HEK293 (cell line): ENCODE data around the gene PSMD12.
A peak's percentile ranks its signal among the peaks of the same experiment; 100 is the strongest.

Source experiments
- GLIS2 ChIP-seq: fragments of 450-650 bp; formaldehyde crosslinking; IDR thresholded peaks from 2 replicates; pipeline ENCODE4 v1.5.1; 2016; ENCODE audit warnings: missing biosample characterization, missing genetic modification characterization
- MEIS1 ChIP-seq: sonication (generic); formaldehyde crosslinking; IDR thresholded peaks from 2 replicates; pipeline ENCODE4 v1.8.1; 2022; ENCODE audit warnings: missing genetic modification reagents, mild to moderate bottlenecking, borderline replicate concordance
- PRDM10 ChIP-seq: fragments of 450-650 bp; formaldehyde crosslinking; IDR thresholded peaks from 2 replicates; pipeline ENCODE4 v1.5.1; 2016; ENCODE audit warnings: missing biosample characterization, missing genetic modification characterization
- REST ChIP-seq: fragments of 450-650 bp; formaldehyde crosslinking; IDR thresholded peaks from 2 replicates; pipeline ENCODE4 v1.5.1; 2016; ENCODE audit warnings: missing biosample characterization, missing genetic modification characterization
- SCRT2 ChIP-seq: fragments of 450-650 bp; formaldehyde crosslinking; IDR thresholded peaks from 2 replicates; pipeline ENCODE4 v1.5.1; 2016; ENCODE audit warnings: missing biosample characterization, missing genetic modification characterization
- SP2 ChIP-seq: fragments of 450-650 bp; formaldehyde crosslinking; IDR thresholded peaks from 2 replicates; pipeline ENCODE4 v1.5.1; 2016; ENCODE audit warnings: missing biosample characterization, missing genetic modification characterization
- TSHZ1 ChIP-seq: fragments of 450-650 bp; formaldehyde crosslinking; IDR thresholded peaks from 2 replicates; pipeline ENCODE4 v1.5.1; 2016; ENCODE audit warnings: missing biosample characterization, missing genetic modification characterization, borderline replicate concordance
- ZBTB11 ChIP-seq: fragments of 450-650 bp; formaldehyde crosslinking; conservative IDR thresholded peaks from 2 replicates; pipeline ENCODE4 v1.5.1; 2016; ENCODE audit warnings: low read depth, missing biosample characterization, missing genetic modification characterization
- ZBTB20 ChIP-seq: fragments of 450-650 bp; formaldehyde crosslinking; IDR thresholded peaks from 2 replicates; pipeline ENCODE4 v1.5.1; 2016; ENCODE audit warnings: missing biosample characterization, missing genetic modification characterization
- ZBTB48 ChIP-seq: fragments of 450-650 bp; formaldehyde crosslinking; IDR thresholded peaks from 2 replicates; pipeline ENCODE4 v1.5.1; 2016; ENCODE audit warnings: missing biosample characterization, missing genetic modification characterization
- ZEB2 ChIP-seq: fragments of 450-650 bp; formaldehyde crosslinking; IDR thresholded peaks from 2 replicates; pipeline ENCODE4 v1.5.1; 2016; ENCODE audit warnings: missing biosample characterization, missing genetic modification characterization
- ZNF169 ChIP-seq: fragments of 450-650 bp; formaldehyde crosslinking; IDR thresholded peaks from 2 replicates; pipeline ENCODE4 v1.5.1; 2016; ENCODE audit warnings: missing biosample characterization, missing genetic modification characterization
- ZNF18 ChIP-seq: fragments of 450-650 bp; formaldehyde crosslinking; IDR thresholded peaks from 2 replicates; pipeline ENCODE4 v1.5.1; 2016; ENCODE audit warnings: missing biosample characterization, missing genetic modification characterization
- ZNF2 ChIP-seq: fragments of 450-650 bp; formaldehyde crosslinking; IDR thresholded peaks from 2 replicates; pipeline ENCODE4 v1.5.1; 2016; ENCODE audit warnings: missing biosample characterization, missing genetic modification characterization
- ZNF239 ChIP-seq: fragments of 450-650 bp; formaldehyde crosslinking; IDR thresholded peaks from 2 replicates; pipeline ENCODE4 v1.5.1; 2016; ENCODE audit warnings: missing biosample characterization, missing genetic modification characterization
- ZNF266 ChIP-seq: fragments of 450-650 bp; formaldehyde crosslinking; IDR thresholded peaks from 2 replicates; pipeline ENCODE4 v1.5.1; 2016; ENCODE audit warnings: missing biosample characterization, missing genetic modification characterization, low read depth
- ZNF416 ChIP-seq: fragments of 450-650 bp; formaldehyde crosslinking; IDR thresholded peaks from 2 replicates; pipeline ENCODE4 v1.5.1; 2016; ENCODE audit warnings: missing biosample characterization, missing genetic modification characterization
- ZNF510 ChIP-seq: fragments of 450-650 bp; formaldehyde crosslinking; IDR thresholded peaks from 2 replicates; pipeline ENCODE4 v1.5.1; 2018; ENCODE audit warnings: mild to moderate bottlenecking, missing genetic modification characterization, missing biosample characterization; ENCODE audit not compliant: insufficient replicate concordance
- ZNF561 ChIP-seq: fragments of 450-650 bp; IDR thresholded peaks from 2 replicates; pipeline ENCODE4 v1.5.1; 2018; ENCODE audit warnings: missing biosample characterization, missing genetic modification characterization, borderline replicate concordance
- ZNF596 ChIP-seq: fragments of 450-650 bp; IDR thresholded peaks from 2 replicates; pipeline ENCODE4 v1.5.0; 2018; ENCODE audit warnings: missing biosample characterization, mild to moderate bottlenecking, missing genetic modification characterization, moderate library complexity
- ZSCAN23 ChIP-seq: fragments of 450-650 bp; formaldehyde crosslinking; IDR thresholded peaks from 2 replicates; pipeline ENCODE4 v1.5.1; 2016; ENCODE audit warnings: missing biosample characterization, missing genetic modification characterization
- ZXDB ChIP-seq: fragments of 450-650 bp; formaldehyde crosslinking; IDR thresholded peaks from 2 replicates; pipeline ENCODE4 v1.5.1; 2016; ENCODE audit warnings: missing biosample characterization, missing genetic modification characterization

Gene PSMD12

GRCh38 chr17:67377488-67378453 is 11.4 kb upstream of the PSMD12 start (continued):
- no peak for TF ChIP-seq TSHZ1 (tag by site-specific recombination)
- no peak for TF ChIP-seq SCRT2 (tag by site-specific recombination)
- peak; percentile 11; the same call in 1 of the 2 replicates for TF ChIP-seq ZNF561 (tag by site-specific recombination)
- no peak for TF ChIP-seq ZNF266
- peak; percentile 95 for TF ChIP-seq PRDM10 (tag by site-specific recombination)
- TF ChIP-seq ZNF596: no peak; the same call in 1 of the 2 replicates
- TF ChIP-seq MEIS1 (CRISPR knock-in tag): 0 out of 2 replicates have a peak, but pooled peaks have one; percentile 29
- no peak for TF ChIP-seq ZNF18 (tag by site-specific recombination)
- 0 out of 2 replicates have a peak, but pooled peaks have one; percentile 11 for TF ChIP-seq REST (tag by site-specific recombination)
- peak; percentile 15; the same call in 1 of the 2 replicates for TF ChIP-seq ZNF2 (tag by site-specific recombination)
- peak; percentile 21; the same call in 1 of the 2 replicates for TF ChIP-seq SP2 (tag by site-specific recombination)
- TF ChIP-seq ZNF169 (tag by site-specific recombination): no peak
- no peak; the same call in 1 of the 2 replicates for TF ChIP-seq ZXDB (tag by site-specific recombination)
- TF ChIP-seq ZNF239 (tag by site-specific recombination): no peak
- 0 out of 2 replicates have a peak, but pooled peaks have one; percentile 13 for TF ChIP-seq ZBTB48 (tag by site-specific recombination)
- TF ChIP-seq ZNF510: no peak
- TF ChIP-seq ZNF416 (tag by site-specific recombination): no peak
- TF ChIP-seq ZEB2: peak; percentile 22
- peak; percentile 30 for TF ChIP-seq GLIS2 (tag by site-specific recombination)
- 0 out of 2 replicates have a peak, but pooled peaks have one; percentile 33 for TF ChIP-seq ZBTB11
- TF ChIP-seq ZSCAN23 (tag by site-specific recombination): no peak
- peak; percentile 13 for TF ChIP-seq ZBTB20
